ENCODE data around the gene CD248.

CD248 gene

GRCh38 chr11:66349084-66349386 is 32.2 kb upstream of the CD248 start:
- peaks cover 55% of the 10 kb centered on the region for H3K4me1 ChIP-seq (ENCODE audit: control insufficient read depth, insufficient read depth, low read length)
- no peaks in the 10 kb centered on the region for H3K27me3 ChIP-seq (ENCODE audit: control insufficient read depth, insufficient read depth, low read length)
- no peak overlapping the region for H3K4me3 ChIP-seq (ENCODE audit: low read length)
- no peaks in the 10 kb centered on the region for H3K9me3 ChIP-seq (ENCODE audit: control insufficient read depth, low read length)
- no peaks in the 10 kb centered on the region for H3K36me3 ChIP-seq (ENCODE audit: control insufficient read depth, insufficient read depth, low read length)
- H3K9ac ChIP-seq (ENCODE audit: low read length), result peak overlapping the region; percentile 72

- Histone ChIP-seq H3K27me3 (ENCODE audit: control insufficient read depth, insufficient read depth, low read length) (no peaks in the 10 kb centered on the region), H3K9me3 (ENCODE audit: control insufficient read depth, low read length) (no peaks in the 10 kb centered on the region), H3K36me3 (ENCODE audit: control insufficient read depth, insufficient read depth, low read length) (no peaks in the 10 kb centered on the region), H3K9ac (ENCODE audit: low read length) (peak within 1 kb of the TSS; percentile 79), H3K4me1 (ENCODE audit: control insufficient read depth, insufficient read depth, low read length) (peaks cover 49% of the 10 kb centered on the region), H3K4me3 (ENCODE audit: low read length) (peak within 1 kb of the TSS; percentile 60)
Measured at GRCh38 chr11:66347425-66348276, 30.8 kb upstream of the CD248 start, which contains the start of gene B4GAT1. TSS of gene B4GAT1 (minus strand) at chr11:66347629. CDS start at chr11:66347545, 84 bp downstream.

- H3K9me3 ChIP-seq (ENCODE audit: control insufficient read depth, low read length), result no peaks in the 10 kb centered on the region
- peak overlapping the region; percentile 79 for H3K9ac ChIP-seq (ENCODE audit: low read length)
- H3K4me3 ChIP-seq (ENCODE audit: low read length), result peak overlapping the region; percentile 60
- no peaks in the 10 kb centered on the region for H3K27me3 ChIP-seq (ENCODE audit: control insufficient read depth, insufficient read depth, low read length)
- H3K36me3 ChIP-seq (ENCODE audit: control insufficient read depth, insufficient read depth, low read length), result peaks cover 1% of the 10 kb centered on the region
- peaks cover 43% of the 10 kb centered on the region for H3K4me1 ChIP-seq (ENCODE audit: control insufficient read depth, insufficient read depth, low read length)
Measured at GRCh38 chr11:66346476-66347424, 29.9 kb upstream of the CD248 start.

GRCh38 chr11:66345316-66345649 is 28.4 kb upstream of the CD248 start:
- Histone ChIP-seq H3K4me3 (ENCODE audit: low read length) (peak overlapping the region; percentile 78), H3K27me3 (ENCODE audit: control insufficient read depth, insufficient read depth, low read length) (no peaks in the 10 kb centered on the region), H3K36me3 (ENCODE audit: control insufficient read depth, insufficient read depth, low read length) (peaks cover 15% of the 10 kb centered on the region), H3K4me1 (ENCODE audit: control insufficient read depth, insufficient read depth, low read length) (peaks cover 39% of the 10 kb centered on the region), H3K9ac (ENCODE audit: low read length) (peak overlapping the region; percentile 79), H3K9me3 (ENCODE audit: control insufficient read depth, low read length) (no peaks in the 10 kb centered on the region)

GRCh38 chr11:66344550-66345315 is 27.9 kb upstream of the CD248 start, which contains the start of gene BRMS1:
TSS of gene BRMS1 (minus strand) at chr11:66345104. CDS start at chr11:66342234, 2,870 bp downstream.
- Histone ChIP-seq H3K9me3 (ENCODE audit: control insufficient read depth, low read length) (no peaks in the 10 kb centered on the region), H3K4me1 (ENCODE audit: control insufficient read depth, insufficient read depth, low read length) (peaks cover 38% of the 10 kb centered on the region), H3K27me3 (ENCODE audit: control insufficient read depth, insufficient read depth, low read length) (no peaks in the 10 kb centered on the region), H3K9ac (ENCODE audit: low read length) (peak within 1 kb of the TSS; percentile 86), H3K4me3 (ENCODE audit: low read length) (peak within 1 kb of the TSS; percentile 78), H3K36me3 (ENCODE audit: control insufficient read depth, insufficient read depth, low read length) (peaks cover 19% of the 10 kb centered on the region)

GRCh38 chr11:66343176-66343575 is 26.3 kb upstream of the CD248 start:
- Histone ChIP-seq H3K4me1 (ENCODE audit: control insufficient read depth, insufficient read depth, low read length) (peaks cover 29% of the 10 kb centered on the region), H3K9ac (ENCODE audit: low read length) (no peak overlapping the region), H3K36me3 (ENCODE audit: control insufficient read depth, insufficient read depth, low read length) (peaks cover 19% of the 10 kb centered on the region), H3K9me3 (ENCODE audit: control insufficient read depth, low read length) (no peaks in the 10 kb centered on the region), H3K27me3 (ENCODE audit: control insufficient read depth, insufficient read depth, low read length) (no peaks in the 10 kb centered on the region), H3K4me3 (ENCODE audit: low read length) (no peak overlapping the region)

GRCh38 chr11:66341502-66342126 is 24.8 kb upstream of the CD248 start:
- H3K27me3 ChIP-seq (ENCODE audit: control insufficient read depth, insufficient read depth, low read length), result no peaks in the 10 kb centered on the region
- no peaks in the 10 kb centered on the region for H3K9me3 ChIP-seq (ENCODE audit: control insufficient read depth, low read length)
- peaks cover 19% of the 10 kb centered on the region for H3K36me3 ChIP-seq (ENCODE audit: control insufficient read depth, insufficient read depth, low read length)
- H3K4me3 ChIP-seq (ENCODE audit: low read length), result no peak overlapping the region
- H3K4me1 ChIP-seq (ENCODE audit: control insufficient read depth, insufficient read depth, low read length), result peaks cover 30% of the 10 kb centered on the region
- H3K9ac ChIP-seq (ENCODE audit: low read length), result no peak overlapping the region

GRCh38 chr11:66340596-66341501 is 24.0 kb upstream of the CD248 start:
- Histone ChIP-seq H3K4me3 (ENCODE audit: low read length) (no peak overlapping the region), H3K9ac (ENCODE audit: low read length) (no peak overlapping the region), H3K36me3 (ENCODE audit: control insufficient read depth, insufficient read depth, low read length) (peaks cover 19% of the 10 kb centered on the region), H3K4me1 (ENCODE audit: control insufficient read depth, insufficient read depth, low read length) (peaks cover 28% of the 10 kb centered on the region), H3K27me3 (ENCODE audit: control insufficient read depth, insufficient read depth, low read length) (no peaks in the 10 kb centered on the region), H3K9me3 (ENCODE audit: control insufficient read depth, low read length) (no peaks in the 10 kb centered on the region)

GRCh38 chr11:66339686-66340483 is 23.0 kb upstream of the CD248 start:
- Histone ChIP-seq H3K4me3 (ENCODE audit: low read length) (no peak overlapping the region), H3K36me3 (ENCODE audit: control insufficient read depth, insufficient read depth, low read length) (peaks cover 19% of the 10 kb centered on the region), H3K9me3 (ENCODE audit: control insufficient read depth, low read length) (no peaks in the 10 kb centered on the region), H3K27me3 (ENCODE audit: control insufficient read depth, insufficient read depth, low read length) (no peaks in the 10 kb centered on the region), H3K9ac (ENCODE audit: low read length) (no peak overlapping the region), H3K4me1 (ENCODE audit: control insufficient read depth, insufficient read depth, low read length) (peaks cover 28% of the 10 kb centered on the region)

GRCh38 chr11:66339162-66339675 is 22.4 kb upstream of the CD248 start:
- Histone ChIP-seq H3K9me3 (ENCODE audit: control insufficient read depth, low read length) (no peaks in the 10 kb centered on the region), H3K27me3 (ENCODE audit: control insufficient read depth, insufficient read depth, low read length) (no peaks in the 10 kb centered on the region), H3K36me3 (ENCODE audit: control insufficient read depth, insufficient read depth, low read length) (peaks cover 19% of the 10 kb centered on the region), H3K4me3 (ENCODE audit: low read length) (no peak overlapping the region), H3K4me1 (ENCODE audit: control insufficient read depth, insufficient read depth, low read length) (peaks cover 29% of the 10 kb centered on the region), H3K9ac (ENCODE audit: low read length) (no peak overlapping the region)
